Lower leg skin (tissue), 3 donors: ENCODE data around the gene XRCC4.

Experiments
- POLR2A ChIP-seq, 2 donors: fragments of 450-650 bp; IDR thresholded peaks; one replicate each; pipeline ENCODE4 v1.6.1; 2016 to 2017; ENCODE audit warnings: antibody characterized with exemption in 2 of 2, mild to moderate bottlenecking in 1 of 2, moderate library complexity in 1 of 2
- TF ChIP-seq, protein P1 (sequence below), 3 donors: fragments of 450-650 bp; IDR thresholded peaks; one replicate each; pipeline ENCODE4 v1.5.1; 2016; ENCODE audit warnings: antibody characterized with exemption in 3 of 3, mild to moderate bottlenecking in 3 of 3, moderate library complexity in 2 of 3

DNA sequence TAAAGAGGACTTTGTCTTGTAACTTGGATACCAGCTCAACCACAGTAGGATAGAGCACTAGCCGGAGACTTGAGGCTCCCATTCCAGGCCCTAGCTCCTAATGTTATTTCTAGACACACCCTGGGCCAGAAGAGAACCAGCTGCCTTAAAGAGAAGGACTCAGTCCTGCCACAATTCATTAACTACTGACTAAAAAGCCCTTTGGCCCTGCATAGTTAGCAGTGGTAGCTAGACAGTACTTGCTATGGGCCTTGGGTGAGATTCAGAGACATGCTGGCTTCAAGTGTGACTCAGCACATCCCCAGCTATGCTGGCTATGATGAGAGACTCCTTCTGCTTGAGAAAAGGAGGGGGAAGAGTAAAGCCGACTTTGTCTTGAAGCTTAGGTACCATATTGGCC lies 47.4 kb upstream of the XRCC4 start:
- TF ChIP-seq, protein P1, sequence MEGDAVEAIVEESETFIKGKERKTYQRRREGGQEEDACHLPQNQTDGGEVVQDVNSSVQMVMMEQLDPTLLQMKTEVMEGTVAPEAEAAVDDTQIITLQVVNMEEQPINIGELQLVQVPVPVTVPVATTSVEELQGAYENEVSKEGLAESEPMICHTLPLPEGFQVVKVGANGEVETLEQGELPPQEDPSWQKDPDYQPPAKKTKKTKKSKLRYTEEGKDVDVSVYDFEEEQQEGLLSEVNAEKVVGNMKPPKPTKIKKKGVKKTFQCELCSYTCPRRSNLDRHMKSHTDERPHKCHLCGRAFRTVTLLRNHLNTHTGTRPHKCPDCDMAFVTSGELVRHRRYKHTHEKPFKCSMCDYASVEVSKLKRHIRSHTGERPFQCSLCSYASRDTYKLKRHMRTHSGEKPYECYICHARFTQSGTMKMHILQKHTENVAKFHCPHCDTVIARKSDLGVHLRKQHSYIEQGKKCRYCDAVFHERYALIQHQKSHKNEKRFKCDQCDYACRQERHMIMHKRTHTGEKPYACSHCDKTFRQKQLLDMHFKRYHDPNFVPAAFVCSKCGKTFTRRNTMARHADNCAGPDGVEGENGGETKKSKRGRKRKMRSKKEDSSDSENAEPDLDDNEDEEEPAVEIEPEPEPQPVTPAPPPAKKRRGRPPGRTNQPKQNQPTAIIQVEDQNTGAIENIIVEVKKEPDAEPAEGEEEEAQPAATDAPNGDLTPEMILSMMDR (IDR thresholded peaks at IDR 0.05), result no peak
- no peak for TF ChIP-seq POLR2A (IDR thresholded peaks at IDR 0.05)
